Effector memory CD8-positive, alpha-beta T cell (primary cell): ENCODE data around the gene BCAP31.
"Not testable (repeated sequence)": the region's sequence is repeated elsewhere in the genome, so short reads cannot be mapped to it uniquely, and the experiment has no call there.

Source experiments
- ATAC-seq: fragments of 150-1000 bp; cut with Tn5 transposase; replicated peaks from 2 replicates; pipeline ENCODE4 v1.10.0; 2021; ENCODE audit warnings: mild to moderate bottlenecking, moderate library complexity
- DNase-seq, 3 experiments: peaks; one replicate each; pipeline ENCODE4 v3.0.0; 2021
- H3K27ac Mint-ChIP-seq, 2 donors: one replicate each; pipeline ENCODE4 v1.8.0; 2022; ENCODE audit warnings: mild to moderate bottlenecking in 2 of 2, mixed read lengths in 2 of 2, moderate library complexity in 2 of 2
- H3K27me3 Mint-ChIP-seq, 2 donors: one replicate each; pipeline ENCODE4 v1.8.0; 2022; ENCODE audit warnings: mixed read lengths in 2 of 2
- H3K36me3 Mint-ChIP-seq: one replicate; pipeline ENCODE4 v1.8.0; 2022; ENCODE audit warnings: mild to moderate bottlenecking, moderate library complexity, mixed read lengths; ENCODE audit not compliant: insufficient read depth
- H3K4me1 Mint-ChIP-seq, 2 donors: one replicate each; pipeline ENCODE4 v1.8.0; 2022; ENCODE audit warnings: low read depth in 2 of 2, mixed read lengths in 2 of 2
- H3K4me3 Mint-ChIP-seq, 2 donors: one replicate each; pipeline ENCODE4 v1.8.0; 2022; ENCODE audit warnings: mild to moderate bottlenecking in 2 of 2, mixed read lengths in 2 of 2, moderate library complexity in 2 of 2
- H3K9me3 Mint-ChIP-seq, 2 donors: one replicate each; pipeline ENCODE4 v1.8.0; 2022; ENCODE audit warnings: mixed read lengths in 2 of 2

The BCAP31 gene

DNA sequence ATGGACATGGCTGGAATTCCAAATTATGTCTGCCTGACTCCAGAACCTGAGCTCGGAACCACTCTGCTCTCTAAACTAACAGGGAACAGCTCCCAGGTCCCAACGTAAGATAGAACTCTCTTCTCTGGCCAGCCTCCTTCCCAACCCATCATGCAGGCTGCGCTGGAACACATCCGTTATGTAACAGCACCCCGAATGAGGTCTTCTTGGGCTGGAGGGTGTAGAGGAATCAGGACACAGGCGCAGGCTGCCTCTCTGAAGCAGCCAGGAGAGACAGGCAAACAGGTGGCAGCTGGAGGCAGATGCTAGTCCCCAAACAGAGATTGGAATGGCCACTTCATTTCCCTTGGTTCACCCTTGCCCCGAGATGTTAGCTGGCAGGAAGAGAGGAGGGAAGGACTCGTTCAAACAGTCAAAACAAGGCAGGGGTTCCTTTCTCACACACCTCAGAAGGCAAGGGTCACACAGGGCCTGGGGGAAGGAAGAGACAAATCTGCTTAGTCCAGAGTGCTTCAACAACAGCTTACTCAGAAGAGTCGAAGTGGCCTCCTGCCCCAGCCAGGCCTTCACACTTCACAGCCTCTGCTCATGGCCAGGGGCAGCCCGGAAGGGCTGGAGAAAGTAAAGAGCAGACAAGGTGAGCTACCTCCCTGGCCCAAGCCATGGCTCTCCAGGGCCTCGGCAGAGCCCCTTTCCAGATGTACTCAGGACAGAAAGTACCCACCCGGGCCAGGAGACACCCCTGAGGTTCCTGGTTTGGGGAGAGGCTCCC lies 19.4 kb downstream of the BCAP31 start:
- not testable (repeated sequence) for ATAC-seq, H3K9me3 Mint-ChIP-seq, H3K4me3 Mint-ChIP-seq, H3K4me1 Mint-ChIP-seq, H3K27me3 Mint-ChIP-seq, DNase-seq
- H3K36me3 Mint-ChIP-seq, result peaks cover 19% of the 10 kb centered on the region
- peak overlapping the region in 1 of 2 donors; percentile 28 for H3K27ac Mint-ChIP-seq

- peaks cover 4 to 7% of the 10 kb centered on the region in 2 donors for H3K4me1 Mint-ChIP-seq
- ATAC-seq (no peak), DNase-seq (no peak)
- H3K4me3 Mint-ChIP-seq, result no peak overlapping the region
- H3K36me3 Mint-ChIP-seq, result peaks cover 22% of the 10 kb centered on the region
- H3K9me3 Mint-ChIP-seq, result no peaks in the 10 kb centered on the region
- H3K27me3 Mint-ChIP-seq, result no peaks in the 10 kb centered on the region
- H3K27ac Mint-ChIP-seq, result no peak overlapping the region
These were observed 20.1 kb downstream of the BCAP31 start for GRCh38 chrX:153704021-153704526.

DNA sequence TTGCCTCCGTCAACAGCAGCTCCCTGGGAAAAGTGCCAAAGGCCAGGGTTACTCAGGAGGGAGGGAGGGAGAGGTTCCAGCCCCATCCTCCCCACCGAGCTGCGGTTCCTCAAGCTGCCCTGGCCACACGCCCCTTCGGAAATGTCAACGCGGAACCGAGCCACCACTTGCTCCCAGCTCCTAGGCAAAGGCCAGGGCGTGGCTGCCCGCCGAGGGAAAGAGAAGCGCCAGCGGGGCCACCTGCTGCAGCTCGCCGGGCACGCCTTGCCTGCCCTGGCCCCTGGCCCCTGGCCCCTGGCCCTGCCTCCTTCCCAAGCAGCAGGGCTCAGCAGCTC lies 21.2 kb downstream of the BCAP31 start:
- Mint-ChIP-seq H3K27ac (no peak overlapping the region), H3K4me1 (peaks cover 4 to 9% of the 10 kb centered on the region in 2 donors), H3K36me3 (peaks cover 22% of the 10 kb centered on the region), H3K27me3 (no peaks in the 10 kb centered on the region), H3K9me3 (no peaks in the 10 kb centered on the region), H3K4me3 (no peak overlapping the region)
- ATAC-seq (no peak), DNase-seq (no peak)

DNA sequence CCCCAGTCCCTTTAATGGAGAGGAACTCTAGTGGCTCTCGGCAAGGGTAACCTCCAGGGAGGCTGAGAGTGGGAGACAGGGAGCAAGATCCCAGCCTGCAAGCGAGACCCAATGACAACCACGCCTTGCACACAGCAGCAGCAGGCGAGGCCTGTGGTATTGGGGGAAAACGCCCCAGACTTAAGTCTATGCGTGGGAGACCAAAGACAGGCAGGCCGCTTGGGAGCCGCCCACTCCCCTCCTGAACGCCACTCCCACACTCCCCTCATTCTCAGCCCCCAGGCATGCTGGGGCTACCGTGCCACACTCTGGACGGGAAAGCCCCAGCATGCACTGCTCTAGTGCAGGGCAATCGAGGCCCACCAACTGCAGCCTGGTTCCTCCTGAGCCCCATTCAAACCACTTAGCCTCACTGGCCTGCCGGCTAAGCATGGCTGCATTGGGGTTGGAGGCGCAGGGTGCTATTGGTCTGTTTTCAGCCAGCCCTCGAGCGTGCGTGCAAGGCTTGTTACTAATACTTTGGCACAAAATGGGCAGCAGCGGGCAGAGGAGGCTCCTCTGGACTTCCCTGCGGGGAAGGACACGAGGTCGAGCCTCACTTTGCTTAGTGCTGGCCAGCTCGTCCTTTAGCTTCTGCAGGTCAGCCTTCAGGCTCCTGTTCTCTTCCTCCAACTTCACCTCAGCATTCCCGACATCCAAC lies 21.7 kb downstream of the BCAP31 start:
- H3K27ac Mint-ChIP-seq, result no peak overlapping the region
- no peak for ATAC-seq
- DNase-seq, result no peak
- peaks cover 4 to 9% of the 10 kb centered on the region in 2 donors for H3K4me1 Mint-ChIP-seq
- no peak overlapping the region for H3K4me3 Mint-ChIP-seq
- H3K27me3 Mint-ChIP-seq, result no peaks in the 10 kb centered on the region
- peaks cover 19% of the 10 kb centered on the region for H3K36me3 Mint-ChIP-seq
- no peaks in the 10 kb centered on the region for H3K9me3 Mint-ChIP-seq

DNA sequence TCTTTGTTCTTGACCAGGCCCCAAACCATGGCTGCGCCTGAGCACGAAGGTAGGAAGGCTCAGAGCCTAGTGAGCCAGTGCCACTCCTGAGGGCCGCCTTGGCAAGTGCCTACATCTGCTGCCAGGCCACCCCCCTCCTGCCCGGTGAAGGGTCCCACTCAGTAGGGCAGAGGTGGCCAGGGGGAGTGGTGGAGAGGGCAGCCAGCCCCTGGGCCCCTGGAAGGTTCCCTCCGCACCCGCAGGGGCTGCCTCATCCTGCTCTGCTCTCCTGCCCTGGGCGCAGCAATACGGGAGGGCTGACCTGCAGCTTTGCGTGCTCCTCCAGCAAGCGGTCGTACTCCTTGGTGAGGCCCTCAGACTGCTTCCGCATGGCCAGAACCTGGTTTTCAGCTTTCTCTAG lies 22.5 kb downstream of the BCAP31 start:
- Mint-ChIP-seq H3K9me3 (no peaks in the 10 kb centered on the region), H3K4me1 (peaks cover 4 to 8% of the 10 kb centered on the region in 2 donors), H3K36me3 (peaks cover 23% of the 10 kb centered on the region), H3K4me3 (no peak overlapping the region), H3K27me3 (no peaks in the 10 kb centered on the region), H3K27ac (no peak overlapping the region)
- DNase-seq (no peak), ATAC-seq (no peak)

GRCh38 chrX:153700967-153701366 lies 23.2 kb downstream of the BCAP31 start:
- H3K27me3 Mint-ChIP-seq, result no peaks in the 10 kb centered on the region

DNA sequence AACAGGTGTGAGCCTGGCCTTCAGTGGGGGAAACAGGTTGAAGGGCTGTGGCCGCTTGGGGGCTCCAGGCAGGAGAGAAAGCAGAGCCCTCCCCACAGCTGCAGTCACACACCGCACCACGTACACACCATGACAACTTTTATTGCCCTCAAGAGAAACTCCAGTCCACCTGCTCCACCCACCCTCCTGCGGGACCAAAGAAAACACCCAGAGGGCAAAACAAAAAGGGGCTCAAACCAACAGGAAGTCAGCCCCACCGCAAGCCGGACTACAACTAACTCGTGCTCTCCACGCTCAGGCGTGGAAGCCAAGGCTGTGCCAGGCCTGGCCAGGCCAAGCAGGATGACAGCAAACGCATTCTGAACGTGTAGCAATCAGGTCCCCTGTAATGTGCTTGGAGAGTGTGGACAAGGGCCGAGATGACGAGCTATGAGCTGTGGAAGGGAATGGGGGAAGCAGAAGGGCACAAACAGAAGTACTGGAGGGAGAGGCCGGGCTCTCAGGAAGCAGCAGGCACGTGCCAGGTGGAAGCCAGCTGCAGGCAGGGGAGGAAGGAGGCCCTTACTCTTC lies 23.7 kb downstream of the BCAP31 start:
- Mint-ChIP-seq H3K4me1 (peaks cover 0 to 3% of the 10 kb centered on the region in 2 donors), H3K4me3 (no peak overlapping the region), H3K36me3 (peaks cover 17% of the 10 kb centered on the region), H3K27me3 (no peaks in the 10 kb centered on the region), H3K9me3 (no peaks in the 10 kb centered on the region), H3K27ac (no peak overlapping the region)
- ATAC-seq (no peak), DNase-seq (no peak)

More at GRCh38 chrX:153700967-153701366, 23.2 kb downstream of the BCAP31 start:
- H3K9me3 Mint-ChIP-seq, result no peaks in the 10 kb centered on the region
- peaks cover 0 to 3% of the 10 kb centered on the region in 2 donors for H3K4me1 Mint-ChIP-seq
- H3K4me3 Mint-ChIP-seq, result no peak overlapping the region
- no peak for ATAC-seq
- DNase-seq, result no peak
- no peak overlapping the region for H3K27ac Mint-ChIP-seq
- H3K36me3 Mint-ChIP-seq, result peaks cover 19% of the 10 kb centered on the region

- not testable (repeated sequence) for H3K4me3 Mint-ChIP-seq, H3K27me3 Mint-ChIP-seq, H3K9me3 Mint-ChIP-seq, H3K27ac Mint-ChIP-seq, H3K4me1 Mint-ChIP-seq, ATAC-seq, DNase-seq
- peaks cover 18% of the 10 kb centered on the region for H3K36me3 Mint-ChIP-seq
These were observed 24.3 kb downstream of the BCAP31 start for GRCh38 chrX:153699784-153700371.

DNA sequence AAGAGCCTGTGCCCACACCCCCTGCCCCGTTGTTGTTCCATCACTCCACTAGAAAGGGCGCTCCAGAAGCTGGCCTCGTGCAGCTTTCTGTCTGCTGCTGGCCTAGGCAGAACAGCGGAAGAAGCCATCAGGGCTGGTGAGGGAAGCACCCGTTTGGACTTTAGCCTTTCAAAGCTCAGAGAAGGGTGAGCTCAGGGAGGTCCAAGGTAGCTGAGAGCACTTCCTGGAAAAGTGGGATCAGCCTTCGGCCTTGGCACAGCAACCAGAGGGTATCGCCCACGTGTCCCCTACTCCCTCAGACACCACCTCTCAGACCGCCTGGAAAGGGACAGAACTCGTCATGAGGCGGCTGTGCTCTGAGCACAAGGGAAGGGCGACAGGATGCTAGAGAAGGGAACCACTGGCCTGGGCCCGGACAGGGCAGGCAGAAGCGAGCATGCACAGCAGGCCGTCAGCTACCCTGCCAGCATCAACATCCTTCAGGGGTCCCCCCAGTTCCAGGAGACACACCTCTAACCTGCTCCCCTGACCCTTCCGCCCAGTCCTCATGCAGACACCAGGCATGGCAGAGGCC lies 24.9 kb downstream of the BCAP31 start:
- not testable (repeated sequence) for H3K9me3 Mint-ChIP-seq, H3K27me3 Mint-ChIP-seq, ATAC-seq, H3K4me3 Mint-ChIP-seq, H3K4me1 Mint-ChIP-seq, H3K27ac Mint-ChIP-seq, DNase-seq
- peaks cover 18% of the 10 kb centered on the region for H3K36me3 Mint-ChIP-seq

DNA sequence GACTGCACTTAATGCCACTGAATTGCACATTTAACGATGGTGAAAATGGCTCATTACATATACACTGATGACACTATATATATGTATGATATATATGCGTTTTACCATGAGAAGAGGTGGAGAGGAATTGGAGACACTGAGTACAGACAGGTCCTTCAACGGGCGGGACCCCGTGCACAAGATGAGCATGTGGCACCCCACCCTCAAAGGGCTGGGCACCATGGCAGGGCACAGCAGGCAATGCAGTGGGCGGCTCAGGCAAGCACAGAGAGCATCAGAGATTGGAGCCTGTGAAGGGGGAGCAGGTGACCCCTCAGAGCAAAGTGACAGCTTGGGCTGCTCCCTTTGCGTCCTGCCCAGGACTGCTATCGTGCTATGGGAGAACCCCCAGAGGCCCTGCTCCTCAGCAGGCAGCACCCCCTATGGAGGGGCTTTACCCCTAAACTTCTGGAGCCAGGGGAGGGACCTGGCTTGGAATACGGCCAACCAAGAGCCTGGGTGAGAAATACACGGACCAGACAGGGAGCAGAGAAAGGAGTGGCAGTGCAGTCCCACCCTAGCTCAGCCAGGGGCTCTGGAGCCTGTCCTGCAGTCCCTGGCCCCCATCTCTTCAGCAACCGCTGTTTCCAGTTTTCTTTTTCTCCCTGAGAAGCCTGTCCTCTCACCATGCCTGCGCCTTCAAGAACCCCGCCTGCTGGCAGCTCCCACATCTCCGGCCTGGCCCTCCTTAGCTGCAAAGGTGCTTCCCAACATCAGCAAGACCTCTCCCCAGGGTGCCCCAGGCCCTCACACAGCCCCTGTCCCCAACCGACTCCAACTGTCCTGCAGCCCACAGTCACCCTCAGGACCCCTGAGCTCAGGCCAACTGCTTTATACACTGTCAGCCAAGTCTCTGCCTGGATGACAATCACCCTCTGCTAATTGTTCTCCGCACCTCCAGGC lies 26.0 kb downstream of the BCAP31 start:
- no peak overlapping the region for H3K4me3 Mint-ChIP-seq
- H3K27me3 Mint-ChIP-seq, result no peaks in the 10 kb centered on the region
- ATAC-seq, result no peak
- no peaks in the 10 kb centered on the region for H3K9me3 Mint-ChIP-seq
- no peak for DNase-seq
- H3K27ac Mint-ChIP-seq, result peak overlapping the region in 1 of 2 donors; percentile 49
- peaks cover 0 to 3% of the 10 kb centered on the region in 2 donors for H3K4me1 Mint-ChIP-seq
- peaks cover 20% of the 10 kb centered on the region for H3K36me3 Mint-ChIP-seq

GRCh38 chrX:153696986-153697722 lies 27.0 kb downstream of the BCAP31 start:
- H3K36me3 Mint-ChIP-seq, result peaks cover 17% of the 10 kb centered on the region
- not testable (repeated sequence) for ATAC-seq, H3K27ac Mint-ChIP-seq, DNase-seq, H3K27me3 Mint-ChIP-seq, H3K4me3 Mint-ChIP-seq, H3K4me1 Mint-ChIP-seq, H3K9me3 Mint-ChIP-seq

GRCh38 chrX:153696538-153696937 lies 27.6 kb downstream of the BCAP31 start:
- not testable (repeated sequence) for DNase-seq, H3K4me3 Mint-ChIP-seq, H3K9me3 Mint-ChIP-seq, H3K27ac Mint-ChIP-seq, ATAC-seq, H3K4me1 Mint-ChIP-seq, H3K27me3 Mint-ChIP-seq
- peaks cover 15% of the 10 kb centered on the region for H3K36me3 Mint-ChIP-seq
